Neural cell (in vitro differentiated cells): Measurements from ENCODE around the gene COL4A2.

Experiments used
- EZH2 ChIP-seq: fragments of 200-600, 300-800 bp; shearing (Covaris generic), sonication (generic); IDR thresholded peaks from 2 replicates; pipeline ENCODE4 v1.6.1; 2014; ENCODE audit warnings: antibody characterized with exemption, low read length, borderline replicate concordance, mild to moderate bottlenecking; ENCODE audit not compliant: insufficient read depth, poor library complexity, severe bottlenecking
- POLR2AphosphoS5 ChIP-seq: IDR thresholded peaks from 2 replicates; pipeline ENCODE4 v1.6.1; 2012
- TF ChIP-seq, protein P1 (sequence below): fragments of 450-650 bp; IDR thresholded peaks from 2 replicates; pipeline ENCODE4 v1.5.1; 2014; ENCODE audit warnings: antibody characterized with exemption, mild to moderate bottlenecking, moderate library complexity; ENCODE audit not compliant: poor library complexity, severe bottlenecking

DNA sequence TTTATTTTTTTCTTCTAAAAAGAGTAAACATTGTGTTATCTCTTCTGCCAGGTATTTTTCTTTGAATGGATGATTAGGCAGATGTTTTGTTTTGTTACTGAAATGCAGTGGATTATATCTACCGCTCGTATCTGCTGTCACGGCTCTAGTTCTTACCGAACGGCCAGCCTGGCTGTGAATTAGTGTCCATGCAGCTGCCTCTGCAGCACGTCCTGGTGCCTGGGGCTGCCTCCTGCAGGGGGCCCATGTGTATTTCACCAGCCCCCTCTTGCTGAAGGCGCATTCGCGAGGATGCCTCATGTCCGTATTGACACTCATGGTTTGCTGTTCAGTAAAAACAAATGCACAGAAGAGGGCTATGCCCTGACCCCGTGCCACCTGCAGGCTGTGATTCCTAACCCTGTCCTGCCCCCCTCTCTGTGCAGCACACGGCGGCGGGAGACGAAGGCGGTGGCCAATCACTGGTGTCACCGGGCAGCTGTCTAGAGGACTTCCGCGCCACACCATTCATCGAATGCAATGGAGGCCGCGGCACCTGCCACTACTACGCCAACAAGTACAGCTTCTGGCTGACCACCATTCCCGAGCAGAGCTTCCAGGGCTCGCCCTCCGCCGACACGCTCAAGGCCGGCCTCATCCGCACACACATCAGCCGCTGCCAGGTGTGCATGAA is 204.6 kb downstream of the COL4A2 start:
- TF ChIP-seq POLR2AphosphoS5 (no peak), EZH2 (no peak)
- TF ChIP-seq, protein P1, sequence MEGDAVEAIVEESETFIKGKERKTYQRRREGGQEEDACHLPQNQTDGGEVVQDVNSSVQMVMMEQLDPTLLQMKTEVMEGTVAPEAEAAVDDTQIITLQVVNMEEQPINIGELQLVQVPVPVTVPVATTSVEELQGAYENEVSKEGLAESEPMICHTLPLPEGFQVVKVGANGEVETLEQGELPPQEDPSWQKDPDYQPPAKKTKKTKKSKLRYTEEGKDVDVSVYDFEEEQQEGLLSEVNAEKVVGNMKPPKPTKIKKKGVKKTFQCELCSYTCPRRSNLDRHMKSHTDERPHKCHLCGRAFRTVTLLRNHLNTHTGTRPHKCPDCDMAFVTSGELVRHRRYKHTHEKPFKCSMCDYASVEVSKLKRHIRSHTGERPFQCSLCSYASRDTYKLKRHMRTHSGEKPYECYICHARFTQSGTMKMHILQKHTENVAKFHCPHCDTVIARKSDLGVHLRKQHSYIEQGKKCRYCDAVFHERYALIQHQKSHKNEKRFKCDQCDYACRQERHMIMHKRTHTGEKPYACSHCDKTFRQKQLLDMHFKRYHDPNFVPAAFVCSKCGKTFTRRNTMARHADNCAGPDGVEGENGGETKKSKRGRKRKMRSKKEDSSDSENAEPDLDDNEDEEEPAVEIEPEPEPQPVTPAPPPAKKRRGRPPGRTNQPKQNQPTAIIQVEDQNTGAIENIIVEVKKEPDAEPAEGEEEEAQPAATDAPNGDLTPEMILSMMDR, result no peak
